Astrocyte of the spinal cord (primary cell): ENCODE data around the gene AKT3.
A peak's percentile ranks its signal among the peaks of the same experiment; 100 is the strongest.

Experiments
- DNase-seq: peaks from one replicate; pipeline ENCODE4 v3.0.0; 2011; ENCODE audit warnings: low read depth, low spot score
- H3K4me3 ChIP-seq: 2 replicates; pipeline ENCODE4 v1.5.1; 2011; ENCODE audit warnings: low read depth, mild to moderate bottlenecking, low read length, moderate library complexity
- in situ Hi-C: cut with HindIII; loops from 2 replicates; pipeline ENCODE4 v1.10.0; 2017; ENCODE audit warnings: low sequenced_read_pairs
- TF ChIP-seq, protein P1 (sequence below): IDR thresholded peaks from 2 replicates; pipeline ENCODE4 v1.5.1; 2012; ENCODE audit warnings: low read depth, mild to moderate bottlenecking, low read length, inconsistent platforms

The AKT3 gene

DNA sequence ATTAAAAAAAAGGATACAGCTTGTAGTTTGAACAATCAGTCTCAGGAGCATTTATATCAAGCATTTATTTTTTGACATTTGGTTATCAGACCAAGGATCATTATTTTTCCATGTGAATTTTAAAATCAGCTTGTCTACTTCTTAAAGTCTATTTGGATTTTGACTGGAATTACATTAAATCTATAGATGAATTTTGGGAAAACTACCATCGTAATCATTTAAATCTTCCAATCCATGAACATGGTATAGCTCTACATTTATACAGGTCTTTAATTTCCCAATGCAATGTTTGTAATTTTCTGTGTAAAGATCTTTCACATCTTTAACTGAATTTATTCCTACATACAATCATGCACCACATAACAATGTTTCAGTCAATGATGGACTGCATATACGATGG lies 203.2 kb downstream of the AKT3 start:
- in situ Hi-C loops = no loop called here
- H3K4me3 ChIP-seq = no peak overlapping the region
- DNase-seq = no peak
- TF ChIP-seq, protein P1, sequence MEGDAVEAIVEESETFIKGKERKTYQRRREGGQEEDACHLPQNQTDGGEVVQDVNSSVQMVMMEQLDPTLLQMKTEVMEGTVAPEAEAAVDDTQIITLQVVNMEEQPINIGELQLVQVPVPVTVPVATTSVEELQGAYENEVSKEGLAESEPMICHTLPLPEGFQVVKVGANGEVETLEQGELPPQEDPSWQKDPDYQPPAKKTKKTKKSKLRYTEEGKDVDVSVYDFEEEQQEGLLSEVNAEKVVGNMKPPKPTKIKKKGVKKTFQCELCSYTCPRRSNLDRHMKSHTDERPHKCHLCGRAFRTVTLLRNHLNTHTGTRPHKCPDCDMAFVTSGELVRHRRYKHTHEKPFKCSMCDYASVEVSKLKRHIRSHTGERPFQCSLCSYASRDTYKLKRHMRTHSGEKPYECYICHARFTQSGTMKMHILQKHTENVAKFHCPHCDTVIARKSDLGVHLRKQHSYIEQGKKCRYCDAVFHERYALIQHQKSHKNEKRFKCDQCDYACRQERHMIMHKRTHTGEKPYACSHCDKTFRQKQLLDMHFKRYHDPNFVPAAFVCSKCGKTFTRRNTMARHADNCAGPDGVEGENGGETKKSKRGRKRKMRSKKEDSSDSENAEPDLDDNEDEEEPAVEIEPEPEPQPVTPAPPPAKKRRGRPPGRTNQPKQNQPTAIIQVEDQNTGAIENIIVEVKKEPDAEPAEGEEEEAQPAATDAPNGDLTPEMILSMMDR = no peak

GRCh38 chr1:243645281-243645680 lies 204.8 kb downstream of the AKT3 start:
- TF ChIP-seq, protein P1 = no peak
- DNase-seq = no peak
- H3K4me3 ChIP-seq = no peak overlapping the region
- in situ Hi-C loops = no loop called here

DNA sequence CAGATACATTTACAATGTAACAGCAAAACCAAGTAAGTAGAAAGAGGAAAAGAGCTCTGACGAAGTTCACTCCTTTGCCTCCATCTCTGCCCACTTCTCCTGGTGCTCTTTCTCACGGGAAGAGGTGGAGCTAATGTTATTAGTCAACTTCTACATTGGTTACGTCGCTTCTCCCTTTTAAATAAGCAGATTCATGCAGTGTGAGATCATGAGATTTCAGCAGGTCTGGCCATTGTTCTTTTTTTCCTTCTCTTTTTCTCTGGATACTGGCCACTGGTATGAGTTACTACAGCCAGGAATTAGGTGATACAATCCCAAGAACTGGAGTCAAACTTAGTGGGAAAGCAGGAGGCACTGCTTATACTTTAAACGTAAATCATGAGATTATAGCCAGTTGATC lies 207.1 kb downstream of the AKT3 start:
- no peak overlapping the region for H3K4me3 ChIP-seq
- TF ChIP-seq, protein P1 = no peak
- in situ Hi-C loops = no loop called here
- DNase-seq = peak; percentile 60

DNA sequence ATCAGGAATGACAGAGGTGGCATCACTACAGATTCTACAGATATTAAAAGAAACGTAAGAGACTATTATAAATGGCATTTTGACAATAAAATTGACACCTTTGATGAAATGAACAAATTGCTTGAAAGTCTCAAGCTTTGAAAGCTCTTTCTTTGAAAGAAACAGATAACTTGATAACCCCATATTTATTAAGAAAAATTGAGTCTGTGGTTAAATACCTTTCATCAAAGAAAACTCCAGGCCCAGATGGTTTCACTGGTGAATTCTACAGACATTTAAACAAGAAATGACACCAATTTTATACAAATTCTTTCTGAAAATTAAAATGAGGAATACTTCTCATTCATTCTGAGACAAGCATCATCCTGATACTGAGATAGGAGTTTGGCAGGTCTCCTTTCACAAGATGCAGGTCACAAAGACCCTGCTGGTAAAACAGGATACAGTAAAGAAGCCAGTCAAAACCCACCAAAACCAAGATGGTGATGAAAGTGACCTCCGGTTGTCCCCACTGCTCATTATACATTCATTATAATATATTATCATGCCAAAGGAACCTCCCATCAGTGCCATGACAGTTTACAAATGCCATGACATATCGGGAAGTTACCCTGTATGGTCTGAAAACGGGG lies 210.9 kb downstream of the AKT3 start:
- DNase-seq = no peak
- in situ Hi-C loops = no loop called here
- TF ChIP-seq, protein P1 = no peak
- no peak overlapping the region for H3K4me3 ChIP-seq

- in situ Hi-C loops = no loop called here
- TF ChIP-seq, protein P1 = no peak
- H3K4me3 ChIP-seq = no peak overlapping the region
- no peak for DNase-seq
Measured at GRCh38 chr1:243638186-243638585, 211.9 kb downstream of the AKT3 start.

- in situ Hi-C loops = no loop called here
- no peak for DNase-seq
- H3K4me3 ChIP-seq = no peak overlapping the region
- TF ChIP-seq, protein P1 = no peak
Measured at GRCh38 chr1:243628476-243628907, 221.6 kb downstream of the AKT3 start.
